ENCODE measurements around the gene PSAPL1. TPM values are rescaled to one million over a fixed set of nuclear protein-coding genes. Genes with fewer than 3 reads are reported as not detected.

The PSAPL1 gene
- total and polyA plus RNA-seq, 9 of the 15 experiments (the other 6 are each of a cell fraction or from before 2014, with no cell fraction given): not detected

GRCh38 chr4:7403001-7403400 lies 31.7 kb downstream of the PSAPL1 start:
- CTCF ChIA-PET (ENCODE audit: low intra/inter-chr PET ratio): no interaction called here
- TF ChIP-seq ETS1 (conservative IDR thresholded peaks at IDR 0.05; ENCODE audit: control insufficient read depth, low read depth, low read length) (no peak), HIVEP1 (CRISPR knock-in tag; IDR thresholded peaks at IDR 0.05) (no peak), ZNF175 (CRISPR knock-in tag; IDR thresholded peaks at IDR 0.05; ENCODE audit: low read depth) (no peak), HDAC1 (IDR thresholded peaks at IDR 0.05) (no peak), CBX3 (IDR thresholded peaks at IDR 0.05; ENCODE audit: borderline replicate concordance in 1 of 2, low read length in 2 of 2) (no peak), PTBP1 (IDR thresholded peaks at IDR 0.05; ENCODE audit: low read depth, low read length) (no peak), ZNF511 (CRISPR knock-in tag; IDR thresholded peaks at IDR 0.05) (no peak), ZNF764 (CRISPR knock-in tag; IDR thresholded peaks at IDR 0.05; ENCODE audit: low read depth) (no peak), ZNF174 (CRISPR knock-in tag; IDR thresholded peaks at IDR 0.05) (no peak), ZNF3 (CRISPR knock-in tag; IDR thresholded peaks at IDR 0.05) (no peak), ZNF436 (CRISPR knock-in tag; IDR thresholded peaks at IDR 0.05) (no peak), GATAD2B (IDR thresholded peaks at IDR 0.05; ENCODE audit: borderline replicate concordance) (no peak), ZKSCAN3 (CRISPR knock-in tag; IDR thresholded peaks at IDR 0.05) (no peak), KLF1 (tag; IDR thresholded peaks at IDR 0.05) (no peak), PREB (CRISPR knock-in tag; IDR thresholded peaks at IDR 0.05) (no peak), FOXO4 (CRISPR knock-in tag; IDR thresholded peaks at IDR 0.05) (no peak), NKRF (IDR thresholded peaks at IDR 0.05; ENCODE audit: borderline replicate concordance) (no peak), OTX1 (CRISPR knock-in tag; IDR thresholded peaks at IDR 0.05) (no peak), ZNF324 (CRISPR knock-in tag; IDR thresholded peaks at IDR 0.05) (no peak)

More at GRCh38 chr4:7403001-7403400, 31.7 kb downstream of the PSAPL1 start:
- Histone ChIP-seq H2AFZ (ENCODE audit: low read depth, low read length) (no peak overlapping the region), H3K9ac (ENCODE audit: insufficient read depth in 1 of 2, low read depth in 2 of 2, low read length in 2 of 2) (no peak overlapping the region), H3K4me2 (ENCODE audit: insufficient read depth, low read length) (no peak overlapping the region), H3K79me2 (ENCODE audit: control insufficient read depth, insufficient read depth, low read length) (no peaks in the 10 kb centered on the region), H3K27me3 (ENCODE audit: control insufficient read depth in 2 of 2, insufficient read depth in 2 of 2, low read length in 2 of 2) (peaks cover 0 to 3% of the 10 kb centered on the region in 2 experiments; a peak in 2 of 5 replicates), H3K27ac (ENCODE audit: extremely low read depth, low read depth, low read length) (no peak overlapping the region), H3K36me3 (ENCODE audit: control insufficient read depth, insufficient read depth, low read length) (no peaks in the 10 kb centered on the region), H3K4me3 (no peak overlapping the region), H3K9me1 (ENCODE audit: control insufficient read depth, insufficient read depth, low read length) (peaks cover under 1% of the 10 kb centered on the region), H3K9me3 (replicated peaks; ENCODE audit: control insufficient read depth, insufficient read depth, low read depth, low read length) (no peaks in the 10 kb centered on the region), H4K20me1 (replicated peaks; ENCODE audit: control insufficient read depth, insufficient read depth, low read length) (peaks cover under 1% of the 10 kb centered on the region), H3K4me1 (replicated peaks in 1 of 2; ENCODE audit: control insufficient read depth in 2 of 2, insufficient read depth in 2 of 2, low read length in 2 of 2) (no peaks in the 10 kb centered on the region)
- ATAC-seq: no peak
- POLR2A ChIA-PET: interaction anchor here (0.6 to 0.9 kb wide), 2 partner anchors 14 to 1492 kb away, joined by 3 read pairs; no protein-coding TSS in a partner anchor
- no peak for FAIRE-seq
- no peak for DNase-seq (ENCODE audit: extremely low read depth in 1 of 4, low spot score in 3 of 4)
- intact Hi-C loops (cut with micrococcal nuclease): no loop called here
- WGBS (ENCODE audit: insufficient coverage, low coverage, missing lambda C conversion rate): 4% methylated on average over 3 of the region's 3 CpGs
- in situ Hi-C loops (cut with MboI): no loop called here
- BruUV-seq (replicated peaks): no TSS peak
